ENCODE data around the gene B4GALNT3.

The B4GALNT3 gene

GRCh38 chr12:460261-461230 is 807 bp downstream of the B4GALNT3 start:
- no peak for TF ChIP-seq TAF1 (IDR thresholded peaks at IDR 0.05; ENCODE audit: borderline replicate concordance, insufficient read depth, low read length)
- no peak for TF ChIP-seq POLR2AphosphoS5 (IDR thresholded peaks at IDR 0.05; ENCODE audit: low read depth, low read length)
- no peak for TF ChIP-seq SIN3A (IDR thresholded peaks at IDR 0.05; ENCODE audit: borderline replicate concordance, insufficient read depth, low read length)
- no peak for TF ChIP-seq REST (IDR thresholded peaks at IDR 0.05; ENCODE audit: insufficient read depth in 1 of 2, low read depth in 2 of 2, low read length in 2 of 2)
- no peak for TF ChIP-seq FOXP2 (optimal IDR thresholded peaks at IDR 0.05; ENCODE audit: borderline replicate concordance, extremely low read depth, extremely low read length, insufficient read depth)

GRCh38 chr12:461425-461824 is 1.7 kb downstream of the B4GALNT3 start:
- no peak for TF ChIP-seq FOXP2 (optimal IDR thresholded peaks at IDR 0.05; ENCODE audit: borderline replicate concordance, extremely low read depth, extremely low read length, insufficient read depth)
- no peak for TF ChIP-seq TAF1 (IDR thresholded peaks at IDR 0.05; ENCODE audit: borderline replicate concordance, insufficient read depth, low read length)
- no peak for TF ChIP-seq REST (IDR thresholded peaks at IDR 0.05; ENCODE audit: insufficient read depth in 1 of 2, low read depth in 2 of 2, low read length in 2 of 2)
- TF ChIP-seq POLR2AphosphoS5 (IDR thresholded peaks at IDR 0.05; ENCODE audit: low read depth, low read length): no peak
- no peak for TF ChIP-seq SIN3A (IDR thresholded peaks at IDR 0.05; ENCODE audit: borderline replicate concordance, insufficient read depth, low read length)

- TF ChIP-seq TAF1 (IDR thresholded peaks at IDR 0.05; ENCODE audit: borderline replicate concordance, insufficient read depth, low read length) (no peak), POLR2AphosphoS5 (IDR thresholded peaks at IDR 0.05; ENCODE audit: low read depth, low read length) (no peak), SIN3A (IDR thresholded peaks at IDR 0.05; ENCODE audit: borderline replicate concordance, insufficient read depth, low read length) (no peak), REST (IDR thresholded peaks at IDR 0.05; ENCODE audit: insufficient read depth in 1 of 2, low read depth in 2 of 2, low read length in 2 of 2) (no peak), FOXP2 (optimal IDR thresholded peaks at IDR 0.05; ENCODE audit: borderline replicate concordance, extremely low read depth, extremely low read length, insufficient read depth) (no peak)
Measured at GRCh38 chr12:462936-463705, 3.4 kb downstream of the B4GALNT3 start.

GRCh38 chr12:464484-465267 is 4.9 kb downstream of the B4GALNT3 start:
- TF ChIP-seq FOXP2 (optimal IDR thresholded peaks at IDR 0.05; ENCODE audit: borderline replicate concordance, extremely low read depth, extremely low read length, insufficient read depth) (no peak), SIN3A (IDR thresholded peaks at IDR 0.05; ENCODE audit: borderline replicate concordance, insufficient read depth, low read length) (no peak)

GRCh38 chr12:466039-466438 is 6.3 kb downstream of the B4GALNT3 start:
- TF ChIP-seq REST (IDR thresholded peaks at IDR 0.05; ENCODE audit: insufficient read depth in 1 of 2, low read depth in 2 of 2, low read length in 2 of 2) (no peak), SIN3A (IDR thresholded peaks at IDR 0.05; ENCODE audit: borderline replicate concordance, insufficient read depth, low read length) (no peak), TAF1 (IDR thresholded peaks at IDR 0.05; ENCODE audit: borderline replicate concordance, insufficient read depth, low read length) (no peak), FOXP2 (optimal IDR thresholded peaks at IDR 0.05; ENCODE audit: borderline replicate concordance, extremely low read depth, extremely low read length, insufficient read depth) (no peak), POLR2AphosphoS5 (IDR thresholded peaks at IDR 0.05; ENCODE audit: low read depth, low read length) (no peak)

Data from PFSK-1 (cell line).